CD4-positive, alpha-beta T cell treated with Interleukin-15 for 4 hours (primary cell): ENCODE measurements around the gene ENTR1.
"Not testable (repeated sequence)": the region's sequence is repeated elsewhere in the genome, so short reads cannot be mapped to it uniquely, and the experiment has no call there.

Source experiments
- DNase-seq: peaks from one replicate; pipeline ENCODE4 v3.0.0-alpha.2; 2020; ENCODE audit warnings: low spot score

ENTR1 gene

DNA sequence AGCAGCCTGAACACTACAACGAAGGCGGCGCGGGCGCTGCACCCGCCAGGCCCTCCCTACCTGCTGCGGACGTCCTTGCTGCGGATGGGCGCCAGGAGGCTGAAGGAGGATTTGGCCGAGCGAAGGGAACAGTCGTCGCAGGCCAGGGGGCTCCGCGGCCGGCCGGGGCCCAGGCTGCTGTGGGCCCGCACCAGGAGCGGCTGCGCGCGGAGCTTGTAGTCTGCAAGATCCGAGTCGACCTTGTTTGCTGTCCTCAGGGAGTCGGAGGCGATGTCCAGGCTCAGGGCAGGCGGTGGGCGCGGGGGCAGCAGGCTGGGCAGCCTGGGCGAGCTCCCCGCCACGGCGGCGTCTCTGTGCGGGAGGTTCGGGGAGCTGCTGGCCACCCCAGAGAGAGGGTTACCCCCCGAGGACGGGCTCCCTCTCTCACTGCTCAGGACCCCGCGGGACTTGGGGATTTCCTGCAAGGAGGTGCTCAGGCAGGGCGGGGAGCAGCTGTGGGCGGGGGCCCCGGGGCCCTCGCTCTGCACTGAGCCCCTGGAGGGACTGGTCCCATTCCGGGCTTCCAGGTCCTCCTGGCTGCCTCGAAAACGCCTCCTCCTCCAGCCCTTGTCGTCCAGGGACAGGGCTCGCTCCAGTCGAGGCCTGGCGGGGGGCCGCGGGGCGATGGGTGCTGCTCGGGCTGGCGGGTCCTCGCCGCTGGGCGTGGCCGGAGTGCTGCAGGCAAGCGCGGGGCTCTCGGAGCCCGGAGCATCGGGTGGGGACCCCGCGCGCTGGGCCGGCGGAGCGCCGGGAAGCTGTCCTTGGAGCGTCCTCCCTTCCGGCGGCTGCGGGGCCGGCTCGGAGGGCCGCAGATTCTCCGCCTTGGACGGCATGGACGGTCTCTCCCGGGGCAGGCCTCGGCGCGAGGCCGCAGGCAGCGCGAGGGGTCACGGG lies 28.4 kb upstream of the ENTR1 start:
- peak; percentile 56 for DNase-seq

DNA sequence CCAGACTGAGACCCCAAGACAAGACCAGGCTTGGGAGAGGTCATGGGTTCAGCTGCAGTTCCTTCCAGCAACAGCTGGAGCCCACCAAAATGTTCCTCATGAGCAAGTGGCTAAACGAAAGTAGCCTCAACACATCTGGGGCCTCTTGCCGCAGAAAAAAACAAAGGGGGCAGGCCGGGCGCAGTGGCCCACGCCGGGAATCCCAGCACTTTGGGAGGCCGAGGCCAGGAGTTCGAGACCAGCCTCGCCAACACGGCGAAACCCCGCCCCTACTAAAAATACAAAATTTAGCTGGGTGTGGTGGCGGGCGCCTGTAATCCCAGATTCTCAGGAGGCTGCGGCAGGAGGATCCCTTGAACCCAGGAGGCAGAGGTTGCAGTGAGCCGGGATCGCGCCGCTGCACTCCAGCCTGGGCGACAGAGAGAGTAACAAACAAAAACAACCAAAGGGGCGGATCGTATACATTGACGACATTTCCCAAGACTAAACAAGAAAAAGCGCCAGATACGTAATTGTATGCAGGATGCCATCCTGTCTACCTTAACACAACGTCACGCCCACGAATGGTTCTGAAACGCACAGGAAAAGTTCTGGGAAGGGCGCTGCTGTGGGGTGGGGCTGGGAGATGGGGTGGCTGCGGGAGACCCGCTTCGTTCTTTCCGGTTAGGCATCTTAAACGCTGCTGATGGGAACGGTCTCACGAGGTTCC lies 27.6 kb upstream of the ENTR1 start:
- peak; percentile 9 for DNase-seq

DNA sequence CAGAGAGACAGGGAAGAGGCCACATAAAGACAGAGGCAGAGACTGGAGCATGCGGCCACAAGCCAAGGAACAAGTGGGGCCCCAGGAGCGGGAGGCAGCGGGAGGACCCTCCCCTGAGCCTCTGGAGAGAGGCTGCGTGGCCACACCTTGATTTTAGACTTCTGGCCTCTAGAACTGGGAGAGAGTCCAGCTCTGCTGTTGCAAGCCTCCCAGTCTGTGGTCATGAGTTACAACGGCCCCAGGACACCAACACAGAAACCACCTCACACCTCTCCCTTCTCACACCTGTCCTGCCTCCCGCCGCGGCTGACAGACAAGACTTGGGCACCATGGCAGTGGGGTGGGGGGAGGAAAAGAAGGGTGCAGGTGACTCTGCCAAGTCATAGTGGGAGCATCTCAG lies 27.0 kb upstream of the ENTR1 start:
- no peak for DNase-seq

DNA sequence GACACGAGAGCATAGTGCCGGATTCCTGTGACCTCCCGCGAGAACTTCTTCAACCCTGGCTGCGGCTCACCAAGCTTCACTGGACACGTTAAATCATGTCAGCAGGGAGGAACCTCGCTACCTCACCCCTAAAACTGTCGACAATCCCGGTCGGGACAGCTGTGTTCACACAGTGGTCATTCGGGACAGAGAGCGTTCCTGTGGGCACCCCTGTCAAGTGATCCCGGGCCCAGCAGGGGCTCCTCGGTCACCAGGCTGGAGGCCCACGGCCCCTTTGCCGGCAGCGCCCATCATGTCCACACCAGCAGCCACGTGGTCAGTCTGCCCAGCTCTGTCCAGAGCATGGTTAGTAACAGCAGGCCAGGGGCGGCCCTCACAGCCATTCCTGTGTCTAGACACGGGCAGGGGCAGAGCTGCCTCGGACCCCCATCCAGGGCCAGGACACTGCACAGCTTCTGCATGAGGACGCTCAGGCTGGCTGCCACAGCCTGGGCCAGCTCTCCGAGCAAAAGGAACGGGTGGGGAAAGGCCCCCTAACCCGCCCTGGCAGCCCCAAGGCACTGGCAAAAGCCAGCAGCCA lies 25.7 kb upstream of the ENTR1 start:
- DNase-seq, result no peak

DNA sequence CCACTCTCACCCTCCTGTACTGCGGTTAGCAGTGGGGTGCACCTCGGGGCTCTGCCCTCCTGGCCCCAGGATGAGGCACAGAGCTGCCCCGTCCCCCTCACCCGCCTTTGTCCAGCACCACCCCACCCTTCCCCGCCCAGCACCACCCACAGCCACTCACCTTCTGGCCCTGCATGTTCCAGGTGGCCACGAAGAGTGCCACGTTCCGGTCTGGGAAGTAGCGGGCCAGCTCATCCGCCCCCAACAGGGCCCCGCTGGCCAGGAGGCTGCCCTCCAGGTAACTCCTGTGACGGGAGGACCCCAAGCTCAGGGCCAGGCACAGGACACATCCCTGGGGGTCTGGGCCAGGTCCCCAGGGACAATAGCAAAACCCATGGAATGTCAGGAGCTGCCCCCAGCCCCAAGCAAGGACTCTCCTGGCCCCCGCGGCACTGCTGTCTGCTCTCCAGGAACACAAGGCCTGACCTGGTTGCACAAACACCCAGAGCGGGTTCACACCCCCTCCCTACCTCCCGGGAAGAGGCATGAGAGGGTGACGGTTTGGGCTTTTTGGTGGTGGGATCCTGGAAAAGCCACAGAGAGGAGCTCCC lies 24.3 kb upstream of the ENTR1 start:
- DNase-seq, result no peak

DNA sequence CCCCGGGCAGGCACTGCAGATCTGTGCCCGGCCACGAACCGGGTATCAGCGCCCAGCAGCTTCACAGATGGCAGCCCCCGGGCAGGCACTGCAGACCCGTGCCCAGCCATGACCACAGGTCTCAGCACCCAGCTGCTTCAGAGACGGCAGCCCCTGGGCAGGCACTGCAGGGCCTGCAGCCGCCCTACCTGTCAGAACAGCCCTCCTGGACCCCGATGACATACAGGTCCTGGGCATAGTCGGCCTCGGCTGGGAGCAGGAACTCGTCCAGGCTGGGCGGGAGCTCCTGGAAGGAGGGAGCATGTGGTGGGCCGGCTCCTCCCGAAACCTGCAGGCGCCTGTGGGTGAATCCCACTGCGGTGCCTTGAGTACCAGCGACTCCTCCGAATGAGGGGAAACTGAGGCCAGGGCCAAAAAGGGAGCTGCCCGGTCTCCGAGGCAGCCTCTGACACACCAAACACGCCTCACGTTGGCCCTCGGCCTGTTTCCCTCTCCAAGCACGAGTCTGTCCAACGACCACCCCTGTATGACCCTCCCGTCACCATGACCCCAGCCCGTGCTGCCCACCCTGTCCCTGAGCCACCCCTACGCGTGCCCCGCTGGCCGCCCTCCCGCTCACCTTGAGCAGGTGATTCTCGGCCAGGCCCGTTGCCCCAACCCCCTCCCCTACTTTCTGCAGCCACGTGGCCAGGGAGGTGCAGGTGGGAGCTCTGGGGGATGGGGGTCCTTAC lies 23.6 kb upstream of the ENTR1 start:
- DNase-seq, result no peak

DNA sequence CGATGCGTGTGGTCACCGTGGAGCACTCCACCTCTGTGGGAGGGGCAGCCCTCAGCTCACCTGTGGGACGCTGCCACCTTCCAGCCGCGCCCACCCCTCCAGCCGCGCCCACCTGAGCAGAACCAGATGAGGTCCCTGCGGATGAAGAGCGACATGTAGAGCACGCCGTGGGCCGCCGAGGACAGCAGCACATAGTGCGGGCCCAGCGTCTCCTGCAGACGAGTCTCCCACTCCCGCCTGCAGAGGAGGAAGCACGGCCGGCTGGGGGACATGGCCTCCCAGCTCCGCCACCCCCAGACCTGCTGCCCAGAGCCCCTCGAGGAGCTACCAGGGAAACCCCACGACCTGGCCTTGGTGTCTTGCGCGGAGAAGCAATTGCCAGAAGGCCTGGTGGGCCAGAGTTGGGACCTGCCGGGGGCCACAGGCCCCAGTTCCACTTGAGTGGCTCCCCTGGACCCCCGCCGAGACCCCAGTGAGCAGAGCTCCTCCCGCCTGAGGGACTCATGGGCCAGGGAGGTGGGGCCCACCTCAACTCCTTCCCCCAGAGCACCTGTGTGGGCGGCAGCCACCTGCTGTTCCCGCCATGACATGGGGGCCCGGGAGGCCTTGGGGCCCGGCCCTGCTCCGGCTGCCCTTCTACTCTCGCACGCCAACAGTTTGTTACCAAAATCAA lies 22.8 kb upstream of the ENTR1 start:
- no peak for DNase-seq

DNA sequence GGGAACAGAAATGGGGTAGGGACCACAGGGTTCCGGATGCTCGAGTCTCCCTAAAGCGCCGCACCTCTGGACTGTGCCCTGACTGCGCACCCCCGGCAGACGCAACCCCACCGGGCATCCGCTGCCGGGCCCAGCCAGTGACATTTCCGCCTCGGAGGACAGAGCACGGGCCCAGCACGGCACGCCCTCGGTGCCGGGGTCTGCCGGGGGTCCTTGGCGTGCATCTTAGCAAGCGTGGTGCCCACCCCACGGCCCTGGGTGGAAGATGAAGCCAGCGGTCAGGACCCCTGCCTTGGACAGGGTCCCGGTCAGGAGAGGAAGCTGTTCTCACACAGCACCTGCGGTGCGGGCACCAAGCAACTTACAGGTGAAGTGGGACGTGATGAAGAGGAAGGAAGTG lies 22.2 kb upstream of the ENTR1 start:
- DNase-seq, result no peak

DNA sequence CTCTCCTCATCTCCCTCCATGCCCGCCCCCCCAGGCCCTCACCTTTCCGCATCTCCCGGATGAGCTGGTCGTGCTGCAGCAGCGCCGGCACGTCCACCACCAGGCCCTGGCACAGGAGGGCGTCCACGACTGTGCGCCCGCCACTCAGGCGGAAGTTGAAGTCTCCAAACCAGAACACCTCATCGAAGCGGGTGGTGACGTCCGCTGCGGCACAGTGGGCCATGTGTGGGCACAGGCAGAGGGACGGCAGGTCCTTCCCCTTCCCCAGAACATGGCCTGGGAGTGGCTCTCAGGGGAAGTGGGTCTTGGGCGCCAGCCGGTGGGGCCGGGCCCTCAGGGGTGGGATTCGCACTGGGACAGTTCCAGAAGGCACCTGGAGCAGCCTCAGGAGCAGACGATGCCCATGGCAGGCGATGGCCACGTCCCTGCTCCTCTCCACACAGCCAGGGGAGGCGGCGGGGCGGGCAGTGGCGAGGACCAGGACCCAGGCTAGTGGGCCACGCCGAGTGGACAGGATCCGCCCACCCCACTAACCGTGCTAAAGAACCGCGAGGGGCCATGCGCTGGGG lies 21.5 kb upstream of the ENTR1 start:
- DNase-seq, result no peak

DNA sequence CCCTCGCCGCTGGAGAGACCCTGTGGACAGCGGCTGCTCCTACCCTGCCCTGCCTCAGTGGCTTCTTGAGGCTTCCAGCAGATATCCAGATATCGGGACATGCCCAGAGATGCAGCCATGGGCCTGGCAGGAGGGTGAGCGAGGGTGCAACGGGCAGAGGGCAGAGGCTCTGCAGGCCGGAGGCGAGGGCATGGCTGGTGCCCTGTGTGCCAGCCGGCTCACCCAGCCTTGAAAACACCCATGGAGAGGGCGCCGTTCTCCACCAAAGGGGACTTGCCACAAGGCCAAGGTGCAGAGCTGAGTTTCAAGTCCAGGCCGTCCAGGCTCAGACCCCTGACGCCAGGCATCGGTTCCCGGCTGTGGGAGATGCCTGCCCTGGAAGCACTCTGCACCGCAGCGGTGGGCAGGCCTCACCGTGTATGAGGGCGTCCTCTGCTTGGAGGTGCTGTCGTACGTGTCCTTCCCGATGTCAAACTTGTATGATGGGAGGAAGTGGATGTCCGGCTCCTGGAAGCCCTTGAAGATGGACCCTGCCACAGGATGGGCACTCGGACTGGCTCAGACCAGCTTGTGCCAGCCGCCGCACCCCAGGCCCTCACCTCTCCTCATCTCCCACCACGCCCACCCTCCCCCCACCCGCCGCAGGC lies 20.3 kb upstream of the ENTR1 start:
- no peak for DNase-seq

DNA sequence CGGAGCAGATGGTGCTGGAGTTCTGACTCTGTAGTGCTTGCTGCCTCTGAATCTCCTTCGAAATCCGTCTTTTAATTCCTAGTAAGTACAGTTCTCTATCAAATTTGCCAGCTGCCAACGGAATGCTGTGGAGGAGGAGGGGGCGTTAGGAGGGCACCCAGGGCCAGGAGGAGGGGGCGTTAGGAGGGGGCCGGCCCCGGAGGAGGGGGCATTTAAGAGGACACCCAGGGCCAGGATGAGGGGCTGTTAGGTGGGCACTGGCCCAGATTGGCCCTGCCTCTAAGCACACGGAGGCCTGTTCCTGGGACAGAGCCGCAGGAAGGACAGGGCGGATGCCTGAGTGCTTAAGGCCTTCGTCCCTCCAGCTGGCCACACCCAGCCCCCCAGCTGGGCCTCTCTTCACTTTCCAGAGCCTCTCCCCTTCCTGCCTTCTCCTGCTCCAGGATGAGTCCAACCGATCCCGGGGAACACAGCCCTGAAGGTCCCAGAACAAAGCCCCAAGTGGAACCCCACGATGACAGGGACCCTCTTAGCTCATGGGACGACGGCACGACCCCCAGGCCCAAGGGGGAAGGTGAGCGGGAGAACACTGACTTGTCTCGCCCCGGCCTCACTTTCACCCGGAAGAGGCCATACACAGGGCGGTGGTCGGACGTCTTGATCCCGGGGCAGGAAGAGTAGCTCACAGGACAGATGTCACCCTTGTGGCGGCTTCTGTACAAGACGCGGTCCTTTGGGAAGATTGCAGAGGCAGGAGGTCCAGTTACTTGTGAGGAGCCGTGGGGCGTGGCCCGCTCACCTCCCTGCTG lies 19.5 kb upstream of the ENTR1 start:
- DNase-seq, result no peak

DNA sequence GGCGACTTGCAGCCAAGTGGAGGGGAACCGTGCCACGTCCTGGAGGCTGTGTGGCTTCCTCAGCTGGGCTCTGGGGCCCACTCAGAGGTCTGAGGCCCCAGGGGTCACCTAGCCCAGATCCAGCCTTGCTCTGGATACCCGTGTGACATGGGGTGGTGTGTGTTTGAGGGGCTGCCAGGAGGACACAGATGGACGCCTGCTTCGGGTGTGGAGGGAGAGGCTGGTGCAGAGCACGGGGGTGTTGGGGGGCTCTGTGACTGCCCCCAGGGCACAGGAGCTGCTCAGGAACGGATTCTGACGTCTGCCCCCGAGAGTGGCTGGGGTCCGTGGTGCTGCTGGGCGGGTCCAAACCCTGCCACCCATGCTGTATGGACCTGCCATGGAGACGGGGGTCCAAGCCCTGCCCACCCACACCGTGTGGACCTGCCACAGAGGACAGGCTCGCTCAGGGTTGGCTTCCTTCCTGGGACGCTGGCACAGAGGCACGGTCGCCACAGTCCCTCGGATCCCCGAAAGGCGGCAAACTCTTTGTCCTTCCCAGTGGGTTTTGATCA lies 18.7 kb upstream of the ENTR1 start:
- no peak for DNase-seq

DNA sequence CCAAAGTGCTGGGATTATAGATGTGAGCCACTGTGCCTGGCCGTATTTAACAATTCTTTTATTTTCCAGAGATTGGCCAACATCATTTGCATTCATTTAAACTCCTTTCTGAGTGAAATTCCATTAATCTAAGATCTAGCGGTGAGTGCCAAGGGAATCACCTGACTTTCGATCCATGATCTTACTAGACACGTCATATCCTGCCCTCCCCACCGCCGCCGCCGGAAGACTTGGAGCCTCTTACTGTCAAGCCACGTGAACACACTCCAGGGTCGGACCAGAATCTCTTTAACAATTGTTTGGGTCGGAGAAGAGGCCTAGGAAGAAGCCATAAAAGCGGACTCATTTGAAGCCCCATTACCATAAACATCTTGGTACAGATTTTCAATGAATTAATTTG lies 16.4 kb upstream of the ENTR1 start:
- no peak for DNase-seq

DNA sequence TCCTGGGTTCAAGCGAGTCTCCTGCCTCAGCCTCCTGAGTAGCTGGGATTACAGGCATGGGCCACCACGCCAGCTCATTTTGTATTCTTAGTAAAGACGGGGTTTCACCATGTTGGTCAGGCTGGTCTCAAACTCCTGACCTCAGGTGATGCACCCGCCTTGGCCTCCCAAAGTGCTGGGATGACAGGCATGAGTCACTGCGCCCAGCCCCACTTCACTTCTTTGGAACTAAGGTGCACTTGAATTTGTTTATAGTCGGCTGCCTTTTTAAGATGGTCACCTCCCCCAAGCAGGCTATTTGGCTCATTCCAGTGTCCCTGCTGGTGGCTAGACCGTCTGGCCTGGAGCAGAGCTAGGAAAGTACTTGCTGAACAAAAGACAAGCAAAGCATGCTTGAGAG lies 15.0 kb upstream of the ENTR1 start:
- not testable (repeated sequence) for DNase-seq

DNA sequence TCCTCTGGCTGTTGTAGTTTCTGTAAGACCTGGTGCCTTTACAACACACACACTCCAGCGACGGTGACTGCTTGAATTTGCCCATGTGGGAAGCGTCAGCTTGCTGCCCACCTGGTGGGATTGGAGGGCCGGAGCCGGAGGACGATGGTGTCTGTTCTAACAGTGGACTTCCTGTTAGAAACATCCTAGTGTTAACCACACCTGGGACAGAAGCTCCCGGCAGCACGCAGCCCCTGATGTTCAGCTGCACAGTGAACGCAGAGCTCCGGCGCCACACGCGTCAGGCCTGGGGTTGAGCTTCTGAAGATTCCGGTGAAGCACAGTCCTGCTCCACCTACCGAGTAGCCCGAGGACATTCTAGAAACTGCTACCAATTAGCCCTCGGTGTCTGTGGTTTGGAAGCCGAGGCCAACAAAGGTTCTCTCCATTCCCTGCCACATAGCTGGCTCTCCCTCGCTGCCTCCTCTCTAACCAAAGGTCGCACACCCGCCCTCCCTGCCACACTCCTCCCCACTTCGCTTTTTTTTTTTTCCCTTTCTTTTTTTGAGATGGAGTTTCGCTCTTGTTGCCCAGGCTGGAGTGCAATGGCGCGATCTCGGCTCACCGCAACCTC lies 14.4 kb upstream of the ENTR1 start:
- DNase-seq, result no peak

DNA sequence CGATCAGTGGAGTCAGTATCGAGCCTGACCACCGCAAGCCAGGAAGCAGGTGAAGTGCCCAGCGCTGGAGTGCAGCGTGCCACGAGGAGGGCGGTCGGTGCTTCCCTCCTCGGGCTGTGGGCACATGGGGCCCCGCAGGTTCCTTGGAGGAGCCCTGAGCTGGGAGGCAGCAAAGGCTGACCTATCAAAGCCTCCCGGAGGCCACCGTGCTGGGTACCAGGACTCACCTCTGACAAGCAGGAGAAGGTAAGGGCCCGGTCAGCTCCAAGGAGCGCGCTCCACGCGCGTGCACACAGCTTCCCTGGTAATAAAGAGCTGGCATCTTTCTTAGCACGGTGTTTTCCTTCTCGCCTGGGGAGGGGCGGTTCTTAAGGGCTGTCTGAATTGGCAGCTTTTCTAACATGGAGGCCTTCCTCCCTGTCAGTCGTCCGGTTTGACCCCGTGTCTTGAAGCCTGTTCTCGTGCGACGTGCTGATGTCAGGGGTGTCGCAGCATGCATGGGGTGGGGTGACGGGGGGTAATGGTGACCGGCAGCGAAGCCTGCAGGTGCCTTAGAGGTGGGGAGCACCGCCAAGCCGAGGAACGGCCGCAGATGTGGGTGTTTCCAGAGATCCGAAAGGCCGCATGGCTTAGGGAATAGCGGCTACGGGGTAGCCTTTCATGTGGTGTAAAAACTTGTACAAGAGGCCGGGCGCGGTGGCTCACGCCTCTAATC lies 13.2 kb upstream of the ENTR1 start:
- no peak for DNase-seq

DNA sequence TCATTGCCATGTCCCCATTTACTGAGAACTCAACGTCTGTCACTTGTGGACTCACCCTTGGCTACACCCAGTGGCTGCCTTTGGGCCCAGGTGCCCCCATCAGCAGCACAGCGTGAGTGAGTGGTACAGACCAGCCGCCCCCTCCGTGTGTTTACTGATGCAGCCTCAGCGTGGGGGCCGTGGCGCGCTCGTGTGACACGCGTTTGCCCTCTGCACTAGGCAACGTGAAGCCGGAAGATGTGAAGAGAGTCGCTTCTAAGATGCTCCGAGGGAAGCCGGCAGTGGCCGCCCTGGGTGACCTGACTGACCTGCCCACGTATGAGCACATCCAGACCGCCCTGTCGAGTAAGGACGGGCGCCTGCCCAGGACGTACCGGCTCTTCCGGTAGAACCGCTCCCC lies 12.5 kb upstream of the ENTR1 start:
- DNase-seq, result no peak

DNA sequence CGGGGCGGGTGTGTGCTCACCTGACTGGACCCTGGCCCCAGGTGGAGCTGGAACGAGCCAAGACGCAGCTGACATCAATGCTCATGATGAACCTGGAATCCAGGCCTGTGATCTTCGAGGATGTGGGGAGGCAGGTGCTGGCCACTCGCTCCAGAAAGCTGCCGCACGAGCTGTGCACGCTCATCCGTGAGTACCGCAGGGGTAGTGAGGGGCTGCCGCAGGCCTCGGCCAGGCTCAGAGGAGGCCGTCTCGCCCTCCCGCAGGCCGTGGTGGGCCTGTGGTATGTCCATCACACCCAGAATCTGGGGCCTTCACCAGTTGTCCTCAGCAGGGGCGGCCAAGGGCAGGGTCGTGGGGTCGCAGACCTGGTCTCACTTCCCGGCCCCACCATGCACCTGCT lies 11.4 kb upstream of the ENTR1 start:
- DNase-seq, result no peak
